Left hindlimb (tissue), 1 donor: ENCODE data around the gene PBRM1.
"Not testable (repeated sequence)": the region's sequence is repeated elsewhere in the genome, so short reads cannot be mapped to it uniquely, and the experiment has no call there.

ENCODE experiments used
- DNase-seq: peaks from one replicate; pipeline ENCODE4 v3.0.0-alpha.2; 2018

The PBRM1 gene

GRCh38 chr3:52703341-52703740 is 17.6 kb upstream of the PBRM1 start:
- no peak for DNase-seq

DNA sequence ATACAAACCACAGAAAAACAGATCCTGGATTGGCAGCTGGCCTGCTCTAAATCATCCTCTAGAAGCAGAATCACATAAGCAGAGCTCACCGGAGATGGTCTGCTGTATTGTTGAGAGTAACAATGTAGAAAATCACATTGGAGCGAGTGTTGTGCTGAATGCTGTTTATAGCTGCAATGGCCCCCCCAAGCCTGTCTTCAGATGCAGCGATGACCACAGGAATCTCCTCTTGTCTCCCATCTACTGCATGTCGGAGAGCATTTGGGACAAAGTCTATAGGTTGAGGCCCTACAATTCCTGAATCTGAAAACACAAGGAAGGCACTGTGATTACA is 11.9 kb upstream of the PBRM1 start:
- DNase-seq: no peak

DNA sequence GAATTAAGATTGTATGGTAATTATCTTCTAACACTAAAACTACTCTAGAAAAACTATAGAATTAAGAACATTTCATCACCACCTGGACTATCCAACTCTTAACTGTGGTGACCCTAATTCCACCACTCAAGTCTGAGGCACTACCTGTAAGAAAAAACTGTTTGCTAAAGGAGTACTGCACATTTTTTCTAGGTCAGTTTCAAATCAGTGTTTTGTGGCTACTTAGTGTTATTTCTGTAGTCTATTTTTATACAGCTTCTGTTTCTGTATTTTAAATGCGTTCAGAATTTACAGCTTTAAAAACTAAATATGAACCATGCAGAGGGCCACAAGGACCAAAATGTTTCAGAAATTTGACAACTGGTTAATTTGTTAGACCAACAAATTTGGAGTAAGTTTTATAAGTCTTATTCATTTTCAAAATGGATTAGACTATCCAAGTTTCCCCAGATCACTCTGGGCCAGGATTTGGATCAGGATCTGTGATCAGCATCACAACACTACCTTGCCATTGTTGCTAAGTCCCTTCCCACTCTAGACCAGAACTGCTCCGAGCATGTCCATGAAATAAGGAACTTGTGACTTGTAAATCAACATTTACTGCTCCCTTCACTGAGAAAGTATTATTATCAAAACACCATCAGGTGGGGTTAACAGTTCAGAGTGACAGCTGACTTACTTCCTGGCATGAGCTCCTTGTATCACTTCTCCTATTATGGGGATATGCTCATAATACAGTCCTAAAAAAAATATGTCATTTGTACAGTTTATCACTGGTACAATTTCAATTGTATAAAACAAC is 11.3 kb upstream of the PBRM1 start:
- no peak for DNase-seq

DNA sequence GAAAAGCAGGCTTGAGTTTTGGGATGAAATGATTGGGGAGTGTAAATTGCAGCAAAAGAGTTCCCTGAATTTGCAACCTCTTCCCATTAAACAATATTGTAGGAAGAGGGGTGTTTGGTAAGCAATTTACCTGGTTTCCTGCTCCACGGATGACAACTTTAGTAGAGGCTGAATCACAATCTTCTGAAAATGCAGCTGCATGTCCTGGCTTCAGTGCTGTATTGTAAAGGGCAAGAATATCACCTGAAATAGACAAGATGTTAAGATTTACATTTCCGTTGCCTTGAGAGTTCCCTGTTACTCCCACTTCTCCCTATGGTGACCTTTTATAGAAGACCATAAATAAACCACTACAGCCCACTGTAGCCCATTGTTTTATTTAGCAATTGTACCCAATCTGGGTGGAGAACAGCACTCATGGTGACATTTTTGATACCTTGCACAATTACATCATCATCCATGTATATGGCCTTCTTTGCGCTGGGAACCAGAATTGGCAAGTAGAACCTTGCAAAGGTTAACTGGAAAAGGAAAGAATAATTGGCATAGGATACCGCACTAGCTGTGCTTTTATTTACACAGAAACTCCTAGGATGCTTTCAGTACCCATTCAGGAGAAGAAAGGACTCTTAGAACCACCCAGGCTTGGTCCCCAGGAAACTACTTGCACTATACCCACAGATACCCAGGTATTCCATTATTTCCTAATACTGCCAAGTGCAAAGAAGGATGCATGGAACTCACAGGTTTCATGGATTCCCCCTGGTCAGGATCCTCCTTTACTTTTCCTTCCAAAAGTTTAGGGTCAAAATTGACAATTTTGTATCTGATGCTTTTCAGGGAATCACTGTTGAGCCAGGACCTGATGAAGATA is 10.3 kb upstream of the PBRM1 start:
- no peak for DNase-seq

- no peak for DNase-seq
Measured at GRCh38 chr3:52694528-52695189, 8.9 kb upstream of the PBRM1 start.

GRCh38 chr3:52693071-52693470 is 7.4 kb upstream of the PBRM1 start:
- DNase-seq: no peak

GRCh38 chr3:52690560-52690959 is 4.8 kb upstream of the PBRM1 start:
- no peak for DNase-seq

DNA sequence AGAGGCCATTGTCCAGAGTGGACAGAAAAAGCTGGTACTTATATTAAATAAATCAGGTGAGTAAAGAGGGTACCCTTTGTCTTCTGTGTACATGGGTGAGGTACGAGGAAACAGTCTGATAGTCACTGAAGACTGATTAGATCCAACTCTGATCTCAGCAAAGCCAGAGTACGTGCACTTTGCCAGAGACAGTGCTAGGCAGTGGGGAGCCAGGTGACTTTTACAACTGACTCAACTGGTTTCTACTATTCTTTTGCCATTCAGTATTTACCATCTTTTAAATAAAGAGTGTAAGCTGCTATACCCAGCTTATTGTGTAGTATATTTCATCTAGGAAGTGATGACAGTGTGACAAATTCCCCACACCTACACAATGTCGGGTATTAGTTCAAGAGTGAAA is 3.4 kb upstream of the PBRM1 start:
- DNase-seq: no peak

- no peak for DNase-seq
Measured at GRCh38 chr3:52688266-52688665, 2.6 kb upstream of the PBRM1 start.

- no peak for DNase-seq
Measured at GRCh38 chr3:52685285-52685708, 416 bp downstream of the PBRM1 start.

DNA sequence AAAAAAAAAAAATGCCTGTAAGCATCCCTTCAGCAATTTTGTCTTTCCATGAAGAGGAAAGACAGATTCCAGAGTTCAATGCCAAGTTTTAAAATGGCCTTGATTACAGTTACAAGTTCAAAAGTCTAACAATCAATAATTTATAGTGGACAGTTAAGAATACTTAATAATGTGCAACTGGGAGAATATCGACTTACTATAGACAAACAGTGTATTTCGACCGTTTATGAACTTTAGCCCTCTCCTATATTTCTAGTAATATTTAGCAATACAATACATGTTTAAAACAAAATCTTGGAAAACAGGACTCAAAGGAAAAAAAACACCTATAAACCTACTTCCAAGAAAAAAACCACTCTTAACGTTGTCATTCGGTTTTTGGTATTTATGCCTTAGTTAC is 1.5 kb downstream of the PBRM1 start:
- DNase-seq: no peak

- no peak for DNase-seq
Measured at GRCh38 chr3:52683611-52684010, 2.1 kb downstream of the PBRM1 start.

- DNase-seq: no peak
Measured at GRCh38 chr3:52682016-52682415, 3.7 kb downstream of the PBRM1 start.

DNA sequence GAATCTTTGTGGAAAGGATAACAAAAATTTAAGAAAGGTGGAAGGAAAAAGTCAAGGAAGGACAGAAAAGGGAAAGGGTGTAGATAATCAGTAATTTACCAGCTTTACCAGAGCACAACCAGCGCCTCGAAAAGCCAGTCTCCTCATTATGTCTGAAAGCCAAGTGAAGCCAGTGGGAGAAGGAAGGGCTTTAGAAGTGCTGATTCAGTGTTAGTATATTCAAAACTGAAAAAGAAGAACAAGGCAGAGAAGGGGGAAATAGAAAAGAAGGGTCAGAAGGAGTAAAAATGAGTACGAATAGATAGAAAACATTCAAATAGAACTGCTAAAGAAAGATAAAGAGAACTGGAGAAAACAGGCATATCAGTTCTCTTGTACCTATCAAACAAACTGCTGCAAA is 4.1 kb downstream of the PBRM1 start:
- DNase-seq: no peak

GRCh38 chr3:52679811-52680210 is 5.9 kb downstream of the PBRM1 start:
- no peak for DNase-seq

DNA sequence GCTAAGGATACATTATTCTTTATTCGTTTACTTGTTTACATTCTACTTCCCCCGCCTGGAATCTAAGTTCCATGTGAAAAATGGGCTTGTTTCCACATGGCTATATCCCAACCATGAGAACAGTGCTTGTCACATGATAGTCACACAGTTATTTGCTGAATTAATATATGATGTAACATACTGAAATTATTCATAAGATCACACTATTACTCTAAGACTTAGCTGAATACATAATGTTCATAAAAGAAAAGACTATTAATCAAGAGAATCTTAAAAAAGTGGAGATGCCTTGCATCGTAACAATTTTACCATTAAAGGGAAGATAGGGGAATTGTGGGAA is 6.5 kb downstream of the PBRM1 start:
- no peak for DNase-seq

DNA sequence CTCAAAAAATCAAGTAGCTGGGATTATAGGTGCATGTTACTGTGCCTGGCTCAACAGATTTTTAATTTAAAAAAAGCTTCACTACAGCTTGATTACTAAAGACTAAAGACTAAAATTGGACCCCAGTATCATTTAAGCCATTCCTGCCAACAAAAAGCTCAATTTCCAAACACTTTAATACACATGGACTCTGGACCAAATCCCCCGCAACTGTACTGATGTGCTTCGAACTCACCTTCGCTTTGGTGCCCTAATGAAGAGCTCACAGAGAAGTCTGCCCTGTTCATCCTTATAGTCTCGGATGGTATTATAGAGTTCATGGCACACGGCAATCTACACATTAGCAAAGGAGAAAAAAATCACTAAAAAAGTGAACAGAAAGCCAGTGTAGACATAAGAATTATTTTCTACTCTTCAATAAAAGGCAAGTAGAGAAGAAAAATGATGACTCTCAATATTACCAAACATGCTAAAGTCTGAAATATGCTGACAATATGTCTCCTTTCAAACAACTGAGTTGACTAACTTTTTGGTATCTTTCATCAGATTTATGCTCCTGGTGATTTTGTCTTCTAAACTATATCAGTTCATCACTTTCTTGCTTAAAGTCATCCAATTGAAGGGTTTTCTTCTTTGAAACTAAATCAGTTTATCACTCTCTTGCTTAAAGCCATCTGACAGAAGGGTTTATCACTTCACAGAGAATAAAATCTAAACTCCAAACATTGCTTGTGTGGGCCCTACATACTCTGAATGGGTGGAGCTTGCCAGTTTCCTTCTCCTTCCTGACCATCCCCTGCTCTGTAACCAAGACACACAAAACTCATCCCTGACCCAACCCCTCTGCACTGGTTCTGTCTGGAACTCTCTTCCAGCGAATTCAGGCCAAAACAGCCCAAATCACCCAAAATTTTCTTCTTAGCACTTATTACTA is 7.2 kb downstream of the PBRM1 start:
- no peak for DNase-seq

DNA sequence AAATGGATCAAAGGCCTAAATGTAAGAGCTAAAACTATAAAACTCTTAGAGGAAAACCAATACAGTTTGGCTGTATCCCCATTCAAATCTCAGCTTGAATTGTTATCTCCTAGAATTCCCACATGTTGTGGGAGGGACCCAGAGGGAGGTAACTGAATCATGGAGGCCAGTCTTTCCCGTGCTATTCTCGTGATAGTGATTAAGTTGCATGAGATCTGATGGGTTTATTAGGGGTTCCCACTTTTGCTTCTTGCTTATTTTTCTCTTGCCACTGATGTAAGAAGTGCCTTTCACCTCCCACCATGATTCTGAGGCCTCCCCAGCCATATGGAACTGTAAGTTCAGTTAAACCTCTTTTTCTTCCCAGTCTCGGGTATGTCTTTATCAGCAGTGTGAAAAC is 9.5 kb downstream of the PBRM1 start:
- DNase-seq: not testable (repeated sequence)

DNA sequence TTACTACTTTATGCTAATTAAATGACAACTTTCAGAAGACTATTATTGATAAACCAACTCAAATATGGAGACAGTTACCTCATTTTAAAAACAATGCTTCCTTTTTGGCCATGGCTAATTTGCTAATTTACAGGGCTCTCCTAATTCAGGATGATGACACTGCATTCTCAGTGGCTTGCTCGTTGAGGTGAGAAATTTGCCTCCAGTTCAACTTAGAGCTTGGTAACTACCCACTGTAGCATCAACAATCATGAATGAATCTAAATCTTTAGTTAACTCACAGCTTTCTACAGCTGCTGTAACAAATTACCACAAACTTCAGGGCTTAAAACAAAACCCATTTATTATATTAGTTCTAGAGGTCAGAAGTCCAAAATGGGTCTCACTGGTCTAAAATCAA is 14.0 kb downstream of the PBRM1 start:
- no peak for DNase-seq

DNA sequence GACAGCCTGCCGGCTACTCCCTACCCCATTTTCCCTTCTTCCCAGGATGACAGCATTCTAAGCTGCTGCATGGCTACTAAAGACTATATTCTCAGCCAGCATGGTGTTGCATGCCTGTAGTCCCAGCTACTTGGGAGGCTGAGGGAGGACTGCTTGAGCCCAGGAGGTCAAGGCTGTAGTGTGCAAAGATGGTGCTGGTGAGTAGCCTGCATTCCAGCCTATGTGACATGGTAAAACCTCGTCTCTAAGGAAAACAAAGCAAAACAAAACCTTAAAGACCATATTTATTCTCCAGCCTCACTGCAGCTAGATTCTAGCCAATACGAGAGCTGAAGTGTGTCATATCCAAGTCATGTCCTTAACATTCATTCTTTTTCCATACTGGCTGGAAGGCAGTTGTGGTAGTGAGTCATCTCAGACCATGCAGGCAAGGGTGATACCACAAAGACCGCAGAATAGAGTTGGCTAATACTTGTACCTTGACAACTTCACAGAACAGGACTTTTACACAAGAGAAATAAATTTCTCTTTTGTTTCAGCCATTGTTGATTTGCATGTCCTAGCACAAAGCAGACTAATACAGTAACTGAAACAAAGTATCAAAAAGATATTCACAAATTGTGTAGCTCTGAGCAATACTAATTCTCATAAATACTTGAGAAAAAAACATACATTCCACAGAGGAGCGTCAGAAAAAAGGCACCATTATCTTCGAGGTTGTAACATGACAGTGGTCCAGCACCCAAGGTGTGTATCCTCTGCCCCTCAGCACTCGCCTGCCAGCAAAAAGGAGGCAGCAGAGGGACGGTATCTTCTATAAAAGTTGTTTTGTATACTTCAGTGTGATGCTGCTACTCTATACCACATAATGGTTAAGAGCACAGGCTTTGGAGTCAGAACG is 14.8 kb downstream of the PBRM1 start:
- DNase-seq: peak; percentile 32

- no peak for DNase-seq
Measured at GRCh38 chr3:52663098-52663497, 22.6 kb downstream of the PBRM1 start.

- no peak for DNase-seq
Measured at GRCh38 chr3:52660046-52660445, 25.7 kb downstream of the PBRM1 start.
